GM18511 (cell line): ENCODE data around the gene GOLGA6L1.
"Not testable (repeated sequence)": the region's sequence is repeated elsewhere in the genome, so short reads cannot be mapped to it uniquely, and the experiment has no call there.

Experiments
- ATAC-seq: cut with Tn5 transposase; IDR thresholded peaks from one replicate; pipeline ENCODE4 v1.9.1; 2021; ENCODE audit warnings: mild to moderate bottlenecking, moderate library complexity; ENCODE audit not compliant: unreplicated experiment

GOLGA6L1 gene

GRCh38 chr15:23136722-23137121 is at the start of gene GOLGA6L1:
Gene GOLGA6L1 (minus strand): TSS chr15:23136822. CDS start chr15:23136731, 91 bp downstream.
- not testable (repeated sequence) for ATAC-seq

- ATAC-seq: not testable (repeated sequence)
These were observed 44.6 kb upstream of the GOLGA6L1 start for GRCh38 chr15:23181201-23181600.

- ATAC-seq: not testable (repeated sequence)
These were observed 43.9 kb upstream of the GOLGA6L1 start for GRCh38 chr15:23180547-23180927.

- ATAC-seq: not testable (repeated sequence)
These were observed 43.3 kb upstream of the GOLGA6L1 start for GRCh38 chr15:23179768-23180546.

GRCh38 chr15:23176683-23177082 is 40.1 kb upstream of the GOLGA6L1 start:
- ATAC-seq: not testable (repeated sequence)

- ATAC-seq: not testable (repeated sequence)
These were observed 39.0 kb upstream of the GOLGA6L1 start for GRCh38 chr15:23175606-23176005.

- ATAC-seq: not testable (repeated sequence)
These were observed 38.1 kb upstream of the GOLGA6L1 start for GRCh38 chr15:23174609-23175140.

- not testable (repeated sequence) for ATAC-seq
These were observed 3.8 kb downstream of the GOLGA6L1 start for GRCh38 chr15:23132787-23133186.

- no peak for ATAC-seq
These were observed 18.4 kb downstream of the GOLGA6L1 start for GRCh38 chr15:23118208-23118607.

- ATAC-seq: no peak
These were observed 40.8 kb downstream of the GOLGA6L1 start for GRCh38 chr15:23095796-23096195.

- ATAC-seq: no peak
These were observed 53.5 kb downstream of the GOLGA6L1 start for GRCh38 chr15:23083115-23083514.

- ATAC-seq: not testable (repeated sequence)
These were observed 54.5 kb downstream of the GOLGA6L1 start for GRCh38 chr15:23081996-23082737.

GRCh38 chr15:23081271-23081670 is 55.4 kb downstream of the GOLGA6L1 start:
- no peak for ATAC-seq

- ATAC-seq: no peak
These were observed 56.9 kb downstream of the GOLGA6L1 start for GRCh38 chr15:23079766-23080165.
